Mammary epithelial cell (primary cell): ENCODE results near the gene IL7R.

ENCODE experiments used
- CTCF ChIP-seq, 2 donors: IDR thresholded peaks in 1 of 2; conservative IDR thresholded peaks in 1 of 2; 2 replicates each; pipeline ENCODE4 v1.5.1; 2011 to 2012; ENCODE audit warnings: inconsistent platforms in 2 of 2, low read length in 2 of 2, mild to moderate bottlenecking in 2 of 2, control low read depth in 1 of 2, low read depth in 1 of 2; ENCODE audit not compliant: insufficient read depth in 1 of 2; ENCODE audit errors: extremely low read depth in 1 of 2
- EZH2 ChIP-seq: IDR thresholded peaks from 2 replicates; pipeline ENCODE4 v1.6.1; 2012; ENCODE audit warnings: low read length, inconsistent platforms, borderline replicate concordance

- TF ChIP-seq CTCF (conservative IDR thresholded peaks at IDR 0.05 in 1 of 2, IDR thresholded peaks at IDR 0.05 in 1 of 2; ENCODE audit: extremely low read depth in 1 of 2, insufficient read depth in 1 of 2, low read depth in 1 of 2, low read length in 2 of 2) (no peak), EZH2 (no peak)
Measured at GRCh38 chr5:35890021-35891020, 33.6 kb downstream of the IL7R start.
